COLO668 (cell line): ENCODE measurements around the gene ADAMTS14.
"Not testable (repeated sequence)": the region's sequence is repeated elsewhere in the genome, so short reads cannot be mapped to it uniquely, and the experiment has no call there.

Experiments
- DNase-seq: peaks from one replicate; lab custom pipeline; 2025; ENCODE audit not compliant: unreplicated experiment; lab: John Stamatoyannopoulos, UW

The ADAMTS14 gene

GRCh38 chr10:70768026-70768685 lies 95.8 kb downstream of the ADAMTS14 start:
- not testable (repeated sequence) for DNase-seq

- no peak for DNase-seq
Measured at GRCh38 chr10:70769121-70769520, 96.8 kb downstream of the ADAMTS14 start.

- no peak for DNase-seq
Measured at GRCh38 chr10:70770001-70770400, 97.7 kb downstream of the ADAMTS14 start.

- DNase-seq = not testable (repeated sequence)
Measured at GRCh38 chr10:70770516-70770915, 98.2 kb downstream of the ADAMTS14 start.

GRCh38 chr10:70771311-70772194 lies 99.2 kb downstream of the ADAMTS14 start:
- DNase-seq = no peak

GRCh38 chr10:70772627-70773026 lies 100.3 kb downstream of the ADAMTS14 start:
- no peak for DNase-seq

- DNase-seq = no peak
Measured at GRCh38 chr10:70773461-70773860, 101.2 kb downstream of the ADAMTS14 start.

GRCh38 chr10:70773965-70774809 lies 101.9 kb downstream of the ADAMTS14 start:
- DNase-seq = no peak

GRCh38 chr10:70774810-70775678 lies 102.7 kb downstream of the ADAMTS14 start:
- no peak for DNase-seq

GRCh38 chr10:70775679-70776454 lies 103.6 kb downstream of the ADAMTS14 start:
- DNase-seq = no peak

GRCh38 chr10:70776455-70777005 lies 104.2 kb downstream of the ADAMTS14 start:
- DNase-seq = no peak

GRCh38 chr10:70777063-70777875 lies 105.0 kb downstream of the ADAMTS14 start:
- DNase-seq = no peak

GRCh38 chr10:70778267-70778924 lies 106.1 kb downstream of the ADAMTS14 start:
- no peak for DNase-seq

- DNase-seq = no peak
Measured at GRCh38 chr10:70779088-70779487, 106.8 kb downstream of the ADAMTS14 start.

- DNase-seq = no peak
Measured at GRCh38 chr10:70779511-70780369, 107.4 kb downstream of the ADAMTS14 start.

GRCh38 chr10:70780370-70780760 lies 108.1 kb downstream of the ADAMTS14 start:
- DNase-seq = no peak

- DNase-seq = no peak
Measured at GRCh38 chr10:70780772-70781171, 108.5 kb downstream of the ADAMTS14 start.
